KMS-11 (cell line): ENCODE measurements around the gene PRR14.

ENCODE experiments used
- H2AFZ ChIP-seq: fragments of 200-600 bp; sonication (generic); 2 replicates; pipeline ENCODE4 v1.6.1; 2016; ENCODE audit warnings: antibody characterized with exemption, mixed run types, low read depth
- H3K27ac ChIP-seq: fragments of 200-600 bp; sonication (generic); 2 replicates; pipeline ENCODE4 v1.6.1; 2016; ENCODE audit warnings: mild to moderate bottlenecking, mixed run types
- H3K27me3 ChIP-seq: fragments of 200-600 bp; sonication (generic); 2 replicates; pipeline ENCODE4 v1.6.1; 2017; ENCODE audit warnings: mild to moderate bottlenecking, low read depth, mixed run types, moderate library complexity; ENCODE audit not compliant: insufficient read depth
- H3K36me3 ChIP-seq: fragments of 200-600 bp; sonication (generic); 2 replicates; pipeline ENCODE4 v1.6.1; 2017; ENCODE audit warnings: mild to moderate bottlenecking, mixed run types; ENCODE audit not compliant: insufficient read depth
- H3K4me1 ChIP-seq: fragments of 200-600 bp; sonication (generic); 2 replicates; pipeline ENCODE4 v1.6.1; 2016; ENCODE audit warnings: mild to moderate bottlenecking, low read depth, mixed run types; ENCODE audit not compliant: poor library complexity, severe bottlenecking
- H3K4me2 ChIP-seq: fragments of 200-600 bp; sonication (generic); 2 replicates; pipeline ENCODE4 v1.7.0; 2016; ENCODE audit warnings: mild to moderate bottlenecking, mixed run types
- H3K4me3 ChIP-seq: fragments of 200-600 bp; sonication (generic); IDR thresholded peaks from 2 replicates; pipeline ENCODE4 v1.6.1; 2017; ENCODE audit warnings: low read depth, low read length, mixed read lengths; ENCODE audit not compliant: insufficient read depth
- H3K79me2 ChIP-seq: fragments of 200-600 bp; sonication (generic); 2 replicates; pipeline ENCODE4 v1.6.1; 2016; ENCODE audit warnings: low read depth, mixed run types; ENCODE audit not compliant: insufficient read depth
- H3K9ac ChIP-seq: fragments of 200-600 bp; sonication (generic); 2 replicates; pipeline ENCODE4 v1.6.1; 2016; ENCODE audit warnings: mild to moderate bottlenecking, mixed run types
- H4K20me1 ChIP-seq: fragments of 200-600 bp; sonication (generic); 2 replicates; pipeline ENCODE4 v1.6.1; 2016; ENCODE audit warnings: mild to moderate bottlenecking, mixed run types; ENCODE audit not compliant: insufficient read depth
- CTCF ChIP-seq: fragments of 200-600 bp; sonication (generic); conservative IDR thresholded peaks from 2 replicates; pipeline ENCODE4 v1.6.1; 2017; ENCODE audit warnings: low read depth, mild to moderate bottlenecking, antibody characterized with exemption, low read length, moderate library complexity, mixed read lengths

The PRR14 gene

GRCh38 chr16:30620169-30620568 lies 30.6 kb upstream of the PRR14 start:
- Histone ChIP-seq H4K20me1 (no peaks in the 10 kb centered on the region), H3K4me2 (no peak overlapping the region), H3K4me3 (no peak overlapping the region), H3K9ac (no peak overlapping the region), H3K36me3 (no peaks in the 10 kb centered on the region), H3K4me1 (peaks cover 4% of the 10 kb centered on the region), H3K79me2 (no peaks in the 10 kb centered on the region), H2AFZ (no peak overlapping the region), H3K27me3 (no peaks in the 10 kb centered on the region), H3K27ac (no peak overlapping the region)
- no peak for TF ChIP-seq CTCF

DNA sequence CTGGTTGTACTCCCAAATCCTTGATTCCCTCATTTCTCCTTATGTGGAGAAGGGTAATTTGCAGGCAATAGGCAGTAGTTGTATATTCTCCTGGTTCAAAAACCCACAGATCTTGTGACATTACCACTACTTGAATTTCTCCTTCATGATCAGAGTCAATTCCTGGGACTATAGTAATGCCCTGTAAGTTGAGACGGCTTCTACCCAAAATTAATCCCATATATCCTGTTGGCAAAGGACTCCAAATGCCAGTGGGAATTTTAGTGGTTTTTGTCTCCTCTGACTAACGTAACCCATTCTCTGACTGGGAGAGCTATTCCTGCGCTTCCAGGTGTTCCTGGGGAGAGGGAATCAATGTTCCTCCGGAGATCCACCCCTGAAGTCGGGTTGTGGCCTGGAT lies 29.0 kb upstream of the PRR14 start:
- no peak overlapping the region for H3K9ac ChIP-seq
- no peak overlapping the region for H2AFZ ChIP-seq
- H3K36me3 ChIP-seq = no peaks in the 10 kb centered on the region
- H3K27me3 ChIP-seq = no peaks in the 10 kb centered on the region
- H3K4me2 ChIP-seq = no peak overlapping the region
- H4K20me1 ChIP-seq = no peaks in the 10 kb centered on the region
- no peak for TF ChIP-seq CTCF
- no peaks in the 10 kb centered on the region for H3K4me1 ChIP-seq
- H3K27ac ChIP-seq = no peak overlapping the region
- no peaks in the 10 kb centered on the region for H3K79me2 ChIP-seq
- H3K4me3 ChIP-seq = no peak overlapping the region

DNA sequence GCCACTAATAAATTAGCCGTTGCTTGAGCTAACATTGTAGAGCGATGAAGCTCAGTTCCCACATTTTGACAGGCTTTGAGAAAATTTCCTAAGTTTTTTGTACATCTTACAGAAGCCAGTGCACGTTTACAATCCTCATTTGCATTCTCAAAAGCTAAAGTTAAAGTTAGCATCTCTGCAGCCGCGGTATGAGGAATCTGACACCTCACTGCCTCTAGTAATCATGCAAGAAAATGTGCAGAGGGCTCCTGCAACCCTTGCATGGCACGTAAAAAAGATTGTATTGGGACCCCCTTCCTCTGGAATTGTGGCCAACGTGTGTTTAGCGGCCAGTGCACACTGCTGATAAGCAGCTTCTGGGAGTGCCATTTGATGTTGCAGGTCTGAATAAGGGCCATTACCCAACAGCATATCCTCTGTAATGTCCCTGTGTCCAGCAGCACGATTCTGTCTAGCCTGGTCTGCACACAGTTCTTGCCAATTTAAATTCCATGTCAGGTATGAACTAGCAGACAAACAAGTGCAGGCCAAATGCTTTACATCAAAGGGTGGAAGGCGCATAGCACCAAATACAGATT lies 28.2 kb upstream of the PRR14 start:
- no peaks in the 10 kb centered on the region for H3K36me3 ChIP-seq
- H3K4me3 ChIP-seq = no peak overlapping the region
- no peaks in the 10 kb centered on the region for H3K27me3 ChIP-seq
- no peak for TF ChIP-seq CTCF
- H3K27ac ChIP-seq = no peak overlapping the region
- no peaks in the 10 kb centered on the region for H4K20me1 ChIP-seq
- no peak overlapping the region for H3K4me2 ChIP-seq
- H3K9ac ChIP-seq = no peak overlapping the region
- H3K4me1 ChIP-seq = no peaks in the 10 kb centered on the region
- no peak overlapping the region for H2AFZ ChIP-seq
- no peaks in the 10 kb centered on the region for H3K79me2 ChIP-seq

DNA sequence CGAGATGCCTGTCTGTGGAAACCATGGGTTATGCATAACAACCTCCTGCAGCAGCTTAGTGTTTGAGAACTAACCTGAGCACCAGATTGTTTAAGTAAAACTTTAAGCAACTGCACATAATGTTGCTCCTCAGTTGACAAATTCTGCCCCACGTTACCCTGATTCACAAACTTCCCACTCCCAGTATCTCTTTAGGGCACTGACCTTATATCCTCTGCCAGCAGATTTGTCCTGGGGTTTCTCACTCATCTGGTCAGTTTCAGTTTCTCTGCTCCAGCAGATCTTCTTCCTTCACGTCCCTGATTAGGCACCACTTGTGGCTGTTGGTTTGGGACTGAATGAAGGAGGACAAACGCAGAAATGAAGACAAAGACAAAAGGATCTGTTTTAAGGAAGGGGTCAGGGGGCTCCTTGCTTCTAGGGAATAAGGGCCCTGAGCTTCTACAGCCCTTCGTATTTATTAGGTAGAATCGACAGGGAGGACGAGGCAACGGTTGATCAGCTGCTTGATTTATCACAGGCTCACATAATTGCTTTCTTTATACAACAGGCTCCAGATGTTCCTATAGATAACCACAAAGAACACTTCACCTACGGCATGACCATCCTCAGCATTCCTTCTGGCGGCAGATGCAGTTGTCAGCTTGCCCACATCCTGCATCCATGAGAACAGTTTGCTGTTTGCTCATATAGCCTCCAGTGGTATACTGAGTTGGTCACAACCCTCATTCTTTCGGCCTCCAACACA lies 27.1 kb upstream of the PRR14 start:
- Histone ChIP-seq H3K4me2 (no peak overlapping the region), H3K4me1 (no peaks in the 10 kb centered on the region), H4K20me1 (no peaks in the 10 kb centered on the region), H3K27ac (no peak overlapping the region), H3K36me3 (no peaks in the 10 kb centered on the region), H3K9ac (no peak overlapping the region), H2AFZ (no peak overlapping the region), H3K4me3 (no peak overlapping the region), H3K27me3 (no peaks in the 10 kb centered on the region), H3K79me2 (no peaks in the 10 kb centered on the region)
- TF ChIP-seq CTCF = no peak
